HEK293T (cell line): Measurements from ENCODE around the gene SSRP1.

ENCODE experiments used
- ARNT ChIP-seq: fragments of 450-650 bp; IDR thresholded peaks from 2 replicates; pipeline ENCODE4 v1.6.1; 2017; ENCODE audit warnings: mild to moderate bottlenecking
- BHLHE40 ChIP-seq: fragments of 450-650 bp; IDR thresholded peaks from 2 replicates; pipeline ENCODE4 v1.6.1; 2016; ENCODE audit warnings: mild to moderate bottlenecking, moderate library complexity, borderline replicate concordance
- ELF4 ChIP-seq: fragments of 450-650 bp; IDR thresholded peaks from 2 replicates; pipeline ENCODE4 v1.6.1; 2017; ENCODE audit warnings: antibody characterized with exemption
- FOXA1 ChIP-seq: fragments of 450-650 bp; IDR thresholded peaks from 2 replicates; pipeline ENCODE4 v1.6.1; 2016; ENCODE audit warnings: mild to moderate bottlenecking
- HDGF ChIP-seq: fragments of 450-650 bp; IDR thresholded peaks from 2 replicates; pipeline ENCODE4 v1.6.1; 2017; ENCODE audit warnings: antibody characterized with exemption, borderline replicate concordance
- LEF1 ChIP-seq: fragments of 450-650 bp; IDR thresholded peaks from 2 replicates; pipeline ENCODE4 v1.6.1; 2017; ENCODE audit warnings: mild to moderate bottlenecking, borderline replicate concordance
- NFRKB ChIP-seq: fragments of 450-650 bp; IDR thresholded peaks from 2 replicates; pipeline ENCODE4 v1.6.1; 2016; ENCODE audit warnings: mild to moderate bottlenecking, moderate library complexity
- SP1 ChIP-seq: fragments of 450-650 bp; IDR thresholded peaks from 2 replicates; pipeline ENCODE4 v1.6.1; 2017
- SUZ12 ChIP-seq: fragments of 450-650 bp; IDR thresholded peaks from 2 replicates; pipeline ENCODE4 v1.6.1; 2016; ENCODE audit warnings: mild to moderate bottlenecking
- ZNF384 ChIP-seq: fragments of 450-650 bp; IDR thresholded peaks from 2 replicates; pipeline ENCODE4 v1.6.1; 2016

DNA sequence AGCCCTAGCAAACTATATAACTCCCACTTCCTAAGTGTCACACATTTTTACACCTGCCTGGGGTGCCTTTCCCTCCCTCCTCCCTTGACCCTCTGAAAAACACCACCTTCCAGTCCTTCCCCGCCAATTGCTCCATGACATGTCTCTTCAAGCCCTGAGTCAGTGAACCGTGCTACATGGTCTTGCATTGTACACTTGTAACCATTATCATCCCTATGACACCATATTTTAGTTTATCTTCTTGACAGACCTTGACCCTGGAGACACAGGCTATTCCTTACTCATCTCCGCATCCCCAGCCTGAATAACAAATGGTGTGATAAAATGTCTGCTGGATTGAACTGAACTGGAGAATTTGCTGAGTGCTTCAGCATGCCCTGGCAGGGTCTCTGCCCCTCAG, 47.8 kb downstream of the SSRP1 start:
- TF ChIP-seq SP1 (no peak), BHLHE40 (no peak), ZNF384 (no peak), ELF4 (no peak), LEF1 (no peak), SUZ12 (no peak), FOXA1 (no peak), HDGF (no peak), NFRKB (no peak), ARNT (no peak)
